ENCODE results near the gene MRPS2.
"Not testable (repeated sequence)": the region's sequence is repeated elsewhere in the genome, so short reads cannot be mapped to it uniquely, and the experiment has no call there.

The MRPS2 gene

GRCh38 chr9:135501261-135502167 is 1.0 kb downstream of the MRPS2 start:
- no peak for DNase-seq

GRCh38 chr9:135502168-135502872 is 1.8 kb downstream of the MRPS2 start:
- no peak for DNase-seq

- peak; percentile 13 for DNase-seq
These were observed 2.4 kb downstream of the MRPS2 start for GRCh38 chr9:135502873-135503321.

- peak; percentile 16 for DNase-seq
These were observed 3.1 kb downstream of the MRPS2 start for GRCh38 chr9:135503371-135504261.

GRCh38 chr9:135504262-135505243 is 4.1 kb downstream of the MRPS2 start:
- DNase-seq: peak; percentile 56

- peak; percentile 11 for DNase-seq
These were observed 5.1 kb downstream of the MRPS2 start for GRCh38 chr9:135505406-135506187.

- DNase-seq: peak; percentile 14
These were observed 6.0 kb downstream of the MRPS2 start for GRCh38 chr9:135506327-135507103.

- peak; percentile 6 for DNase-seq
These were observed 6.9 kb downstream of the MRPS2 start for GRCh38 chr9:135507104-135508035.

GRCh38 chr9:135508211-135508820 is 7.8 kb downstream of the MRPS2 start:
- peak; percentile 13 for DNase-seq

GRCh38 chr9:135509458-135509857 is 9.0 kb downstream of the MRPS2 start:
- DNase-seq: no peak

- DNase-seq: no peak
These were observed 11.7 kb downstream of the MRPS2 start for GRCh38 chr9:135512241-135512603.

GRCh38 chr9:135512904-135513303 is 12.4 kb downstream of the MRPS2 start:
- DNase-seq: no peak

GRCh38 chr9:135513351-135513846 is 12.9 kb downstream of the MRPS2 start:
- no peak for DNase-seq

- not testable (repeated sequence) for DNase-seq
These were observed 13.4 kb downstream of the MRPS2 start for GRCh38 chr9:135513906-135514305.

- DNase-seq: no peak
These were observed 14.0 kb downstream of the MRPS2 start for GRCh38 chr9:135514342-135515082.

GRCh38 chr9:135515083-135515951 is 14.8 kb downstream of the MRPS2 start:
- DNase-seq: no peak

Data from femur (tissue), 1 donor.